OCI-M1 (cell line): Measurements from ENCODE around the gene SUGCT.
A peak's percentile ranks its signal among the peaks of the same experiment; 100 is the strongest.

Source experiments
- DNase-seq: peaks from one replicate; lab custom pipeline; 2025; lab: John Stamatoyannopoulos, UW

The SUGCT gene

DNA sequence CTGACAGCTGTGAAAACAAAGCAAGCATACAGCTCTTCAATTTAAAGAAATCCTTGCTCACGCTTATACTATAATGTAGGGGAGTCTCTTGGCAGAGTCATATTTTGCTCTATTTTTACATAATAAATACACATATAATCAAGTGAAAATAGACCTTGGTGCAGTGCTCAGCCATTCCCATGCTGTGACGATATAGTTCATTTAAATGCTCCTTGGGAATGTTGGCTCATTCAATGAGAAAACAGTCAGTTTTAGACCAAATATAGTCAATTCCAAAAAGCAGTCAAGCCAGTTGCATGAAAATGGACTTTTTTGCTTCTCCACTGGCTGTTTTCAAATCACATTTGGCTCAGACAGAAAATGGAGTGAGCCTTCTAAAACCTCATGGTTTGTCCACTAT, 587.4 kb downstream of the SUGCT start:
- DNase-seq = no peak

DNA sequence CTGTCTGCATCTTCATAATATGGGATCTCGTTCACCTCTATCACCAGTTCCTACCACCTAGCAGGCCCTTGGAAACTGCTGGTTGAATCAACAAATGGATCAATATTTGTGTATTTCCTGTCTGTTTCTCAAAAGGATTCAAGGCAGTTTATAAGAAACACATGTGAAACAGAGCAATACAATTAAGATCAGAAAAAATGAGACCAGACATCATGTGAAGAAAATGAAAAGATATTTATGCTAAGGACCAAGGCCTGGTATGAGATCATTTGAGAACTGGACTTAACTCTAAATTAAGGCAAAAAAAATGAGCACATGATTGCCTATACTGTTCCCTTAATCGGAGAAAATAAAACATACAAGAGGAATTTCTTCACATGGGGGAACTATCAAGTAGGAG, 589.0 kb downstream of the SUGCT start:
- DNase-seq = no peak

DNA sequence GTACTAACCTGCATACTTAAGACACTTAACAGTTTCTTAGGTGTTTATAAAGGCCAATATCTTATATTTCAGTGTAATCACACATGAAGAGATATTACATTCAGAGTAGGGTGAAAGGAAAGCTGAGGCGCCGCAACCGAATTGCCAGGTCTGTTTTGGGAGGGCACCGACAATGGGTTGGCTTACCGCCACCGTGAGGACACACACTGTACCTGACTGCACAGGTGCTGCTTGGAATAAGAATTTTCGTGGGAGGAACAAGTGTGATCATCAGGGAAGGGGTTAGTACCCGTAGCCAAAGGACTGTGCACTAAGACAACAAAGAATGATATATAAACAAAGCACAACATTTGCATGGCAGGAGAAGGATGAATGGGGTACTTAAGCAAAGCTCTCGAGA, 591.8 kb downstream of the SUGCT start:
- no peak for DNase-seq

DNA sequence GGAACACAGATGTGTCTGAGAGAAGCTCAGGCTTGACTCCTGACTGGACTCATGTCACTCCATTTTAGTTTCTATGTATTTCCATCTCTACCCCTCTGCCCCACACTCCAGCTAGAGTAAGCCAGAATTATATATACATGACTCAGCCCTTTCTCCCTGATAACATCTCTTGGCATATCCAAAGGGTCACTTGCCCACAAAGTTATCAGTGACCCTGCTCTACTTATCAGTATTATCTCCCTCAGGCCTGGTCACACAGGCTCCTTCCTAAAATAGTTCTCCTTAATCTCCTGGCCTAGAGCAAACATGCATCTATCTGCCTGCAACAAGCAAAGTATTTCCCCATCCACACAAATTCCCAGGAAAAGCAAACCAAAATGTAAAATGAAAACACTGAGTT, 598.3 kb downstream of the SUGCT start:
- DNase-seq = peak; percentile 16

DNA sequence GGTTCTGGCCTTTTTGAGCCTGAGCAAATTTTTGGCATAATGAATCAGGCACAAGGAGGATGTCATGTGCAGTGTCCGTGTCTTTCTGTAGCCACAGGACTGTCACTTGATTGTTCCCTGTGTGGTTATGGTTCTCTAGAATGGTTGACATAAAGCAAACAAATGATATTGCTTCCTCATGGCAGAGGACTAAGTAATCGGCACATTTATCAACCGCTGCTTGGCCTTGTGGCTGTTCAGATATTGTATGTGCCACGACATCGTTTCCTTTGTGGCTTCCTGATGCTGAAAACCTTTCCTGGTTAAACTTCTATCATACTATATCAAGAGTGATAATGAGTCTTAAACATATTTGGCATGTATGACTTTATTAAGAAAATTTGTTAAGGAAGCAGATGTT, 598.8 kb downstream of the SUGCT start:
- DNase-seq = peak; percentile 56

DNA sequence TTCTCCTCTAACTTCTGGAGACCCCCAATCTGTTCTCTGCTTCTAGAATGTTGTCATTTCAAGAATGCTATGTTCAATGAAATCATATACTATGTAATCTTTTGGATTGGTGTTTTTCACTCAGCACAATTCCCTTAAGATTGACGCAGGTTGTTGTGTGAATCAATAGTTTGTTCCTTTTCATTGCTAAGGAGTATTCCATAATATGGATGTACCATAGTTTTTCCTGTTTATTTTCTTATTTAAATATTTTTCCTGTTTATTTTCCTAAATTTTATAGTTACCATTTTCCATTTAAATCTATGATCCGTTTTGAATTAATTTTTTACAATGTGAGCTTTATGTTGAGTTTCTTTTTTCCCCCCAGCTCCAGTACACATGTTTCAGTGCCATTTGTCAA, 604.5 kb downstream of the SUGCT start:
- DNase-seq = no peak

DNA sequence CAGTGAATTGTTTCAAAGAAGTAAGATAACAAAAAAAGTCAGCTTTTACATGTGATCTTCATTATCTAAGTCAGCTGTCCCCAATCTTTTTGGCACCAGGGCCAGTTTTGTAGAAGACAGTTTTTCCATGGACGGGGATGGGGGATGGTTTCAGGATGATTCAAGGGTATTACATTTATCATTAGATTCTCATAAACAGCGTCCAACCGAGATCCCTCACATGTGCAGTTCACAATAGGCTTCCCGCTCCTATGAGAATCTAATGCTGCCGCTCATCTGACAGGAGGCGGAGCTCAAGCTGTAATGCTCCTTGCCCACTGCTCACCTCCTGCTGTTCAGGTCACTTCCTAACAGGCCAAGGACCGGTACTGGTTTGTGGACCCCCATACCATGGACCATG, 607.5 kb downstream of the SUGCT start:
- no peak for DNase-seq

DNA sequence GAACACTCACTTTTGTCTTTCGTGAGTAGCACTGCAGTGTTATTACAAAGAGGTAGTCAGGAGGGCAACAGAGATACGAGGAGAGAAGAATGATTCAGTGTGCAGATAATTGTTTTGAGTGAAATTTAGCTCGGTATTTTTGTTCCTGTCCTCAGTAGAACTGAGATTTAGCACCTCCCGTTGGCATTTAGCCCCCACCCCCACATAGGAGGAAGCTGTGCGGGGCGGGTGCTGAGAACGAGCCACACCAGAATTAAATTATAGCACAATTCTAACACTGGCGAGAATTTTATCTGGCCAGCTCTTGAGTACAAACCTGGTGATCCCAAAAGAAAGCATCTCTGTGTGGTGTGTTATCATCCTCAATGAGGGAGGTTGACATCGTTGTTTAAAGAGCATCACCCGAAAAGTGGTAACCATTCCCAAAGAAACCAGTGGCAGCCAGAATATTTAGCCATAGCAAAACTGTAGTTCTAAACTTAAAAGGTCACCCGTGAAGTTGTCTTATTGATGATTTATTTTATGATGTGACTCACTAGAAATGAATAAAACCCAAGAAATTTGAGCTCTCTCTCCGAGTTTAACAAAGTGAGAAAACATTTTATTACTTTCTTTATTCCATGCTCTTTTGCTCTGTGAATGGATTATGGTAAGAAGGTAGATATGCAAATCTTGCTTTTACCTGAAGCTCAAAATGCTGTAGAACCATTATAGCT, 612.2 kb downstream of the SUGCT start:
- DNase-seq = no peak

DNA sequence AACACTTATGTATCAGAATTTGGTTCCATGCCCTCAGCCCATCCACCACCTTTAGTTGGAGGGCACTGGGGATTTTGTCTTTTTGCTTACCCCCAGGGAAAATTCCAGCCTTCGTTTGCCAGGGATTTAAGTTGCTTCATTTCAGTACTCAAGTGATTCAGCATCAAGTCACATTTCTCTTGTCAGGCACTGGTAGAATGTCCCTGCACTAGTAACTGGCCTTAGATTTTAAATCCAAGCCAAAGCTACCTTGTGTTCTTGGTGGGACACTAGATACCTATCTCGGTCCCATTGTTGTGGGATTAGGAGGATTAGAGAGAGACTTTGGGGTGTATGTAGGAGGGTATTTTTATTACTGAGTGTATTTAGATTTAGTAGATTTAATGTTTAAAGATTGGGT, 613.1 kb downstream of the SUGCT start:
- DNase-seq = no peak

DNA sequence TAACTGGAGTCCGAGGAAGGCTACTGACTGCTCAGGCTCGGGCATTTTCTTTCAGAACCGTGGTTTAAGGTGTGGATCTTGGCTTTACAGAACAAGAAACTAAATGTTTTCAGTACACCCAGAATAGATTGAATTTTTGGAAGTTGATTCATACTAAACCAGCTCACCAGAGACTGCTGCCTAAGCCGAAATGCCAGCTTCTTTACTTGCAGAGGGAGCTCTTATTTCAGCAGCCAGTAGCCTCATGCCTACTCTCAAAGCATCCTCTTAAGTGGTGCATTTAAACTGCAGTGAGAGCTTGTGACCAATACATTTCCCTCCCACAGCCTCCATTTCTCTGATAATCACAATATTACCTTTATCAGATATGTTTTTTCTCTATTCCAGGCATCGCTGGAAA, 615.1 kb downstream of the SUGCT start:
- DNase-seq = no peak

DNA sequence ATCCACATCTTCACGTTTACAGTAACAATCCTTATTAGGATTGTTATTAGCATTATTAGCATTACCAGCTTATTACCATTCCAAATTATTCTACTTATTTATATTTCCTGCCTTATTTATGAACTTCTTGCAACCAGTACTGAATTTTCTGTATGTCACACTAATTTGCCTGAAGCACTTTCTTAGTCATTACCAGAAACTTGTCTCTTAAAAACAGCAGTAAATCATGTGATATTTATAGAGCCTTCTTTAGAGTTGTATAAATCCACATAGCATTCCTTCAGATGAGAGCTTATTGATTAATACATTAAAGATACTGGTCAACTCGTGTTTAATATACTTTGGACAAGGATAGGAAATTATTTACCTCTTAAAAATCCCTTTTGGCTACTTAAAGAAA, 618.6 kb downstream of the SUGCT start:
- no peak for DNase-seq

DNA sequence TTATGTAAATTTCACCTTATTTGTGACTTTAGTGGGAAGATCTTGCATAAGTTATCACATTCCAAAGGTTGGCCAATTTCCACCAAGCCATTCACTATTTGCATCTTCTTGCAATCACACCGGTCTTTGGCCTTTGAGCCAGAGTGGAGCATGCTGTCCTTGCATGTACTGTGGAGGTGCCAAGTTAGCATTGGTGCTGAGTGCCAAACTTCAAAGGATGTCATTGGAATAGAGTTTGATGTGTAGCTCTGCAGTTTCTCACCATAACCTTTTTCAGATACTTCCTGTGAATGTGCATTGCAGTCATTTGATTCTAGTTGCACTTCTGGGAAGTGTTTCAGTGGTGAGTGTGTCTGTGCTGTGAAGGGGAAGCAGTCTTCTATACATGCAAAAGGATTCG, 620.6 kb downstream of the SUGCT start:
- DNase-seq = no peak

DNA sequence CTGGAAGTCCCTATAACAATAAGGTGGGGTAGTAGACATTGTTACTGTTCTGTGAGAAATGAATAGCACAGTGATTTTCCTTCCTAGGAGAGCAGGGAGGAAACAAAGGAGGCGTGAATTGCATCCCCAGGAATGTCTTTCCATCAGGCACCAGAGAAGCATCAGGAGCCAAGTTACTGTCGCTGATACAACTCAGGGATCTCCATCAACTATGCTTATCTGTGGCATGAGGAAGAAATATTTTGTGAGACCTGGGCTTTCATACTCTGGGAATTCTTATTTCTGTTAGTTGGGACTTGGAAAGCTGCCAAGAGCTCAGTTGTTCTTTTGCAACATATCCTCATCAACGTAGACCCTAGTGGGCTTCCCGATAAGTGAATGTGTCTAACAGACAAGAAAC, 622.3 kb downstream of the SUGCT start:
- DNase-seq = no peak

DNA sequence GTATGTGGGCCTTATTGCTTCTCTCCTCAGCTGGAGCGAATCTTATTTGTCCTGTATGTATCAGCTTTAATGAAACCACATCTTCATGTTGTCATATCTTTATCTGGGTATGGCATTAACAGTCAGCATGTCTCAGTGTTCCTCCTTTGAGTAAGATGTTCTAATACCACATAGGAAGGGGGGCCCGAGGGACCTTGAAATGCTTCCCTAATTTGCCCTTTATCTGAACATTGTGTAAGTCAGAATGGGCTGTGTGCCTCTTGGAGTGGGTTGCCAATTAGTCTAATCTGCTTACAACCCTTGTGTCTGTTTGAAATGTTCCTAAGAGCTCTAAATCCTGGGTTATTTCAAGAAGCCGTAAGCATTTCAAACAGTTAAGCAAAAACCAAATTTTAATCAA, 623.8 kb downstream of the SUGCT start:
- no peak for DNase-seq

DNA sequence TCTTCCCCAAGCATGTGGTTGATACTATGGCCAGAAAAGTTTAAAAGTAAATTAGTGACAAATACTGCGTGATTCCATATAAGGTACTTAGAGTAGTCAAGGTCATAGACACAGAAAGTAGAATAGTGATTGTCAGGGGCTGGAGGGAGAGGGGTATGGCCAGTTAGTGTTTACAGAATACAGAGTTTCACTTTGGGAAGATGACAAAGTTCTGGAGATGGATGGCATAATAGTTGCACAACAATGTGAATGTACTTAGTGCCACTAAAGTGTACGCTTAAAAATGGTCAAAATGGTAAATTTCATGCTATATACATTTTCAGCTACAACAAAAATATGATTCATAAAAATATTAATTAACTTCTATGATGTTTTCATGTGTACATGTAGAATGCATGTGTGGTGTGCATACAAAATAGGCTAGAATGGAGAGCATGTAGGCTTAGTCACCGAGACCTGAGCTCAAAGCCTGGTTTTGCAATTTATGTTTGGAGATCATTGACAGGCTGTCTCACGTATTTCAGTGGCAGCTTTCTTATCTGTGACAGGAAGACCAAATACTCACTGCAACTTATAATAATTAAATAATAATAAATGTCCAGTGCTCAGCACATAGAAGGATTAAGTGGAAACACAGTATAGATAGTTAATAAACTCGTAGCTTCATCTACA, 625.6 kb downstream of the SUGCT start:
- DNase-seq = no peak

DNA sequence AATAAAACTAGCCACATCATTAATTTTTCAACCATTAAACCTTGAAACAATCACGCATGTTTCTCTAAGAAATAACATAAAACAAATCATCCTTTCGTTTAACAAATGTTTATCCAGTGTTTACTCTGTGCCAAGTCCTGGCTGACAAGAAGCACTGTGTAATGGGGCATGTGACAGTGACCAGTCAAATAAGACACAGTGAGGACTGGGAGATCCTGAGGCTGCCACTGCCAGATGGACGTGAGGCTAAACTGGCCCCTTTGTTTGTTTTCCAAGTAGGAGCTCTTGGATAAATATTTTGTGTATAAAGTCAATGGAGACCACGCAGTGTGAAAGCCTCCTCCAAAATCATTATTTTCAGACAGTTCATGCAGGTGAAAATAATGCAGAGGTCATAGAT, 626.2 kb downstream of the SUGCT start:
- DNase-seq = no peak

DNA sequence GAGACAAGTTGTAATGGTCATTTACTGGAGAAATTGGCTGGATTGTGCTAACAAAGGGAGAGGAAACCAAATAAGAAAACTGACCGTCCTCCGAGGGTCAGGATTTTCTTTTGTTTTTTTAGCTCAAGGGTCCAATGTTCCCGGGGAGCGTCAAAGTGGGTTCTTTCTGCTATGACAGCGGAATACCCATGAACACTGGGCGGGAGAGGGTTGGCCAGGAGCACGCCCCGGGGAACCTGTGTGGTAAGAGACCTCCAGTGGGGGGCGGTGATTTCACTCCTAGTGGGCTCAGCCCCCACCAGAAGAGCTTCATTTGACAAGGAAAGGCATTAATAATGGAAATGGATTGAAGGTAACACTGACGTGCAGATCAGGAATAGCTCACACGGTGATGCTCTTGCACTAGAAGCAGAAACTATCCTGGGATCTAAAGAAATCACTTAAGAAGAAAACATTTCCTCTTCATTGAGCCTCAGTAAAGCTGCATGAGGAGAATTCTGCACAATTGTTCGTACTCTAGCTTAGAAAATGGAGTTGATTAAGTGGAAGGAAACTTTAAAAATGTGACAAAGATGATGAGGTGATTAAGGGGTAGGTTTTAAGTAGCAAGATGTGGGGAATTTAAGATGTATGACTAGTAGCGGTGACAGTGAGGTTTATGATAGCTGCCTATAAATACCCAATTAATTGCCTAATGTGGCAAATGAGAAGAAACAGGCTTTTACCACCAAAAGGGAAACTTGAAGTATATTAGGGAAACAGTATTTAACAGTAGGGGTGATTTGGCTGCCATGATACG, 627.2 kb downstream of the SUGCT start:
- no peak for DNase-seq

DNA sequence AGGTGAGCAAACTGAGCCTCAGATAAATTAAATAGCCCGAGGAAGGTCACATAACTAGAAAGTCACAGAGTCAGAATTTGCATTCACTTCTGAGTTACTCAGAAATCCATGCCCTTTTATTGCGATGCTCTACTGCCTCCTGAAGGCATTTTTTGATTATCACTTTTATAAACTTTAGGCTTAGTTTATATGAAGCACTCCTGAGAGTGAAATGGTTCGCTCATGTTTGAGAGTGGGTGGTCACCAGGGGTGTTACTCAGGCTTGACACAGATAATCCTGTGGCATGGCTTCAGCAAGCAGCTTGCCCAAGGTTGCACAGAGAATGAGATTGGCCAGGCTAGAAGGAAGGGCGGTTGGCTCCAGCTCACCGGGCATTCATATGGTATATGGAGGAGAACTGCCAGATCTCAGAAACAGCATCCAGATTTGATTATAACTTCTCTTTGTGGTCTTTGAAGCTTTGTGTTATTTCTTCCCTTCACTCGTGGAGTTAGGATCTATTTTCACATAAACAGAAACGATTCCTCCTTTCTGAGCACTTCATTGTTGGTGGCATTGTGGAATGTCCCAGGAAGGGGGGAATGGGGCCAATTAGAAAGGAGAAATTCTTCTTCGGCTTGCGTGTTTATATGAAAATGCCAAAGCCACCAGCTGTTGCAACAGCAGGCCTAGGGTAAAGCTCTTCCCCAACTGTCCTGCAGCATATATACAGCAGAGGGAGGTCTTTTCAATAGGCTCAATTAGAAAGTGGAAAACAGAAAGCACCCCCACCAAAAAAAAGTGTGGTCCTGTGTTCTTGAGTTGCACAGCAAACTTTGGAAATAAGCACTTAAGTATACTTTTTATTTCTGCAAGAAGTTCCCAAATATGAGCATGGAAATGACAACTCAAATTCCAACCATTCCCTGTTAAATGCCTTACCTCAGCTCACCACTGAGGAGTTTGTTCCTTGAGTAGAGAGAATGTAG, 628.8 kb downstream of the SUGCT start:
- peak; percentile 4 for DNase-seq

DNA sequence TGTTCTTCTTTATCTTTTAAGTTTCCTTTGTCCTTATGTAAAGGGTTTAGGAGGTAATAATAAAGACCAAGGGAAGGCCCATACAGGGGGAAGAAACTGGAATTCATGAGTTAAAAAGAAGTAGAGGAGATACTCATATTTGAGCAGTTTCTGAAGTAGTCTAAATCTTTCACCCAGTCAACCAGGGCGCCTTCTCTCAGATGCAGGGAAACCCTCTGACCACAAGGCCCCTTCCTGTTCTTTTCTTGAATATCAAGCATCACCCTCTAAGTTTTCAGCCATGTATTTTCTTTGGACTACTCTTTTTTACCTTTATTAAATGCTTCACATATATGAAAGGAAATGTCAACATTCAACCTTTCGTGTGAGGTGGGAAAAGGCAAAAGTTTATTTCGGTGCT, 630.8 kb downstream of the SUGCT start:
- no peak for DNase-seq

DNA sequence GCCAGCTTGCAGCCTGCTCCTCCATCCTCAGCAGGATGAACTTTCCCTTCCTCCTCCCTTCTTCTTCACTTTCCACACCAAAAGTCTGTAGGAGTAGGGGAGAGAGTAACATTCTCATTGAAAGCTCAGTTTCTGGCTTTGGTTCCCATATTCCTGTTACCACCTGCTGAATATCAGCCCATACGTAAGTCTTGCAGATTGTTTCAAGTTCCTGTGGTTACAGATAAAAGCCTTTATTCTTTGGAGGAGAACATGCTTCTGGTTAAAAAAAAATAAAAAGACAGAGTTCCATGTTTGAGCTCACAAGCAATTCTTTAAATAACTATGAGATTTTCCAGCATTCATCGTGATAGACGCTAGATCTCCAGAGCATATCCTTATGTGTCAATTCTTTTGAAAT, 637.3 kb downstream of the SUGCT start:
- no peak for DNase-seq

DNA sequence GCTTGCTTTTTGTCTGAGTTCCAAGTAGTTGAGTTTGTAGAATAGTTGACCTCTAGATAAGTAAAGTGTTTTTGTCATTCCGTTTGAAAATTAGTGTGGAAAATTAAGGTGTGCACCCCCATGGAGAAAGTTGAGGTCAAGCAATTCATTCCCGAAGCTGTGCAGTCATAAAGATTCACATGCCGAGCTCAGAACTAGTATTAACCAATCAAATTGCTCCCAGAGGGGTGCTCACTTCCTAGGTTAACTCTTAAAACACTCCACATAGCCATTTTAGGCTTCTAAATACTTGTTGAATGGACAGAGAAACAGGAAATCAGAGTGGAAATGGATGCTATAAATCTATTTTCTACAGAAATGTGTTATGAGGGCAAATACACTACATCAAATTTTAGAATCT, 638.9 kb downstream of the SUGCT start:
- no peak for DNase-seq

DNA sequence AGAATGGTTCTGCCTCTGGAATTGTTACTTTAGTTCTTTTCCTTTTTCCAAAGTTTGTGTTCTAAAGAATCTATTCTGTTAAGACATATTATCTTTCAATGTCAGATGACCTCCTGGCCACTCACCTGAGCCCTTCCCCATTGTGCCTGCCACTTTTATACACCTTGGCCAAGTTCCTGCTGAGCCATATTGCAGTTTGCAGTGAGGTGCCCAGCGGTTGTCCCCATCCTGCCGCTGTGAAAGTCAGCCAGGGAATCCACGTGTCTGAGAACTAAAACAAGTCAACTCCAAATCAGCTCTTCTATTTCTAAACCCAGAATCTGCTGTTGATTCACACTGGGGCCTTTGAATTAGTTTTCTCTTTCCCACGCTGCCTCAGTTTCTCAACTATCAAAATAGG, 641.1 kb downstream of the SUGCT start:
- DNase-seq = no peak
